BE2C (cell line): Measurements from ENCODE around the gene TP73.

Experiments
- DNase-seq: peaks from one replicate; pipeline ENCODE4 v3.0.0-alpha.2; 2020
- H3K27me3 ChIP-seq: fragments of 250-450 bp; sonication (Bioruptor Pico); 2 replicates; pipeline ENCODE4 v1.5.1; 2020; ENCODE audit warnings: mild to moderate bottlenecking
- H3K36me3 ChIP-seq: fragments of 250-450 bp; sonication (Bioruptor Pico); 2 replicates; pipeline ENCODE4 v1.5.1; 2020; ENCODE audit warnings: mild to moderate bottlenecking
- H3K4me1 ChIP-seq: fragments of 250-450 bp; sonication (Bioruptor Pico); 2 replicates; pipeline ENCODE4 v1.5.1; 2020
- H3K4me3 ChIP-seq: 2 replicates; pipeline ENCODE4 v1.5.1; 2011; ENCODE audit warnings: low read depth, low read length
- H3K9me3 ChIP-seq: fragments of 250-450 bp; sonication (Bioruptor Pico); 2 replicates; pipeline ENCODE4 v1.5.1; 2020
- TF ChIP-seq, protein P1 (sequence below): IDR thresholded peaks from 2 replicates; pipeline ENCODE4 v1.5.1; 2012; ENCODE audit warnings: mild to moderate bottlenecking, low read depth, low read length

TP73 gene

DNA sequence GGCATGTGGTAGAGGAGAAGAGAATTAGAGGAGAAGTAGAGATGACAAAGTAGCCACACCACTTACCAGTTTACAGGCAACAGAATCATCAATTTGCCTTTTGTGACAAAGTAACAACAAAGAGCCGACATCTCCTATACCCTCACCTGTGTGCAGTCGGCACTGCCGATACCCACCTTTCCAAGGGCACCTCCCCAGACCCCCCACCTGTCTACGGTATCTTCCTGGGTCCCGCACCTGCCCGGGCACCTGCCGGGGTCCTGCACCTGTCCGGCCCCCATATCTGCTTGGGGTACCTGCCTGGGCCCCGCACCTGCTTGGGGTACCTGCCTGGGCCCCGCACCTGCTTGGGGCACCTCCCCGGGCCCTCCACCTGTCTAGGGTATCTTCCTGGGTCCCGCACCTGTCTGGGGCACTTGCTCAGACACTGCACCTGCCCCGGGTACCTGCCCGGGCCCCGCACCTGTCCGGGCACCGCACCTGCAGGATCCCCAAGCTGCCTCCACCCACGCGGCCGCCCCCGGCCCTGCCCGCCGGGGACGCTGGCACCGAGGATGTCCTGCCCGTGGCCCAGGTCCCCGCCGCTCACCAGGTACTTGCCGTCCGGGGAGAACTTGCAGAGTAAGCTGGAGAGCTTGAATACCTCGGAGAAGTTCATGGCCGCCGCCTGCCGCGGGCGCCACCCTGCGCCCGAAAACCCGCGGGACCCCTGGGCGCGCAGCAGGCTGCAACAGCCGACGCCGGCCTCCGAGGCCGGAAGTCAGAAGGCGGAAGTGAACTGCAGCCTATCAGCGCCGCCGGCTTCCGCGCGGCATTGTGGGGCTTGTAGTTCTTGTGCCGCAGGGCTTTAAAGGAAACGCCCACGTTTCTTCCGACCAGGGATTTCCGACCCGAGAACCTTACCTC lies 2.7 kb upstream of the TP73 start, which contains the start of gene WRAP73:
WRAP73 (minus strand) TSS at position 762 of the 906 bp plus-strand sequence; CDS start at position 658, 104 bp downstream.
- Histone ChIP-seq H3K9me3 (no peaks in the 10 kb centered on the region), H3K4me3 (peak within 1 kb of the TSS; percentile 69), H3K36me3 (no peaks in the 10 kb centered on the region), H3K27me3 (0 out of 2 replicates have a peak, but pooled peaks cover 3% of the 10 kb centered on the region), H3K4me1 (no peaks in the 10 kb centered on the region)
- peak; percentile 82 for DNase-seq
- TF ChIP-seq, protein P1, sequence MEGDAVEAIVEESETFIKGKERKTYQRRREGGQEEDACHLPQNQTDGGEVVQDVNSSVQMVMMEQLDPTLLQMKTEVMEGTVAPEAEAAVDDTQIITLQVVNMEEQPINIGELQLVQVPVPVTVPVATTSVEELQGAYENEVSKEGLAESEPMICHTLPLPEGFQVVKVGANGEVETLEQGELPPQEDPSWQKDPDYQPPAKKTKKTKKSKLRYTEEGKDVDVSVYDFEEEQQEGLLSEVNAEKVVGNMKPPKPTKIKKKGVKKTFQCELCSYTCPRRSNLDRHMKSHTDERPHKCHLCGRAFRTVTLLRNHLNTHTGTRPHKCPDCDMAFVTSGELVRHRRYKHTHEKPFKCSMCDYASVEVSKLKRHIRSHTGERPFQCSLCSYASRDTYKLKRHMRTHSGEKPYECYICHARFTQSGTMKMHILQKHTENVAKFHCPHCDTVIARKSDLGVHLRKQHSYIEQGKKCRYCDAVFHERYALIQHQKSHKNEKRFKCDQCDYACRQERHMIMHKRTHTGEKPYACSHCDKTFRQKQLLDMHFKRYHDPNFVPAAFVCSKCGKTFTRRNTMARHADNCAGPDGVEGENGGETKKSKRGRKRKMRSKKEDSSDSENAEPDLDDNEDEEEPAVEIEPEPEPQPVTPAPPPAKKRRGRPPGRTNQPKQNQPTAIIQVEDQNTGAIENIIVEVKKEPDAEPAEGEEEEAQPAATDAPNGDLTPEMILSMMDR = no peak

DNA sequence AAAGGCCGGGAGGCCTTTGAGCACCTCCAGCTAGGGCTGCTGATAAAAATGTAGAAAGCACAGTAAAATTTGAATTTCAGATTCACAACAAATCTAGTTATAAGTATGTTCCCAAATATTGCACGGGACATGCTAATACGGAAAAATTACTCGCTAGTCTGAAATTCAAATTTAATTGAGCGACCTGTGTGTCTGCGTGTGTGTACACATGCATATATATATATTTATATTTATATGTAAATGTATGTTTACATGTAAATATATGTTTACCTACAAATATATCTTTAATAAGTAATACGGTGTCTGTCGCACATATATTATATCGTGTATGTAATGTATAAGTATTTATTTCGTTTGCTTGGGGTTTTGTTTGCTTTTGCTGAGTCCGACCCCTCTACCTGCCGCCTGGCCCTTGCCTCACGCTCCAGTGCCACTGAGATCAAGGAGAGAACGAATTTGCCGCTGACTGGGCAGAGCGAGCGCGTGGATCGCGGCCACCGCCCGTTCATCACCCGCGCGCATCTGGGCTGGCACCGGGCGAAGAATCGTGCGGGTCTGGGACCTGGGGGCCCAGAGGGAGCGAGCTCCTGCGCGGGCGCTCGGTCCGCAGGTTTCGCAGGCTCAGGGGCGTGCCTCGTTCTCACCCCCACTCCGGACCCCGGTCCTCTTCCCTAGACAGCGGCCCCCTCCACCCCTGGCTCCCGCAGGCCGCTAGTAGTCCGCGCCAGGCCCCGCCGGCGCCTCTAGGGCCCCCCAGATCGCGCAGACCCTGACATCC lies 1.9 kb upstream of the TP73 start:
- Histone ChIP-seq H3K9me3 (no peaks in the 10 kb centered on the region), H3K36me3 (no peaks in the 10 kb centered on the region), H3K4me1 (no peaks in the 10 kb centered on the region), H3K27me3 (0 out of 2 replicates have a peak, but pooled peaks cover 3% of the 10 kb centered on the region), H3K4me3 (no peak overlapping the region)
- DNase-seq = no peak
- TF ChIP-seq, protein P1 = no peak

DNA sequence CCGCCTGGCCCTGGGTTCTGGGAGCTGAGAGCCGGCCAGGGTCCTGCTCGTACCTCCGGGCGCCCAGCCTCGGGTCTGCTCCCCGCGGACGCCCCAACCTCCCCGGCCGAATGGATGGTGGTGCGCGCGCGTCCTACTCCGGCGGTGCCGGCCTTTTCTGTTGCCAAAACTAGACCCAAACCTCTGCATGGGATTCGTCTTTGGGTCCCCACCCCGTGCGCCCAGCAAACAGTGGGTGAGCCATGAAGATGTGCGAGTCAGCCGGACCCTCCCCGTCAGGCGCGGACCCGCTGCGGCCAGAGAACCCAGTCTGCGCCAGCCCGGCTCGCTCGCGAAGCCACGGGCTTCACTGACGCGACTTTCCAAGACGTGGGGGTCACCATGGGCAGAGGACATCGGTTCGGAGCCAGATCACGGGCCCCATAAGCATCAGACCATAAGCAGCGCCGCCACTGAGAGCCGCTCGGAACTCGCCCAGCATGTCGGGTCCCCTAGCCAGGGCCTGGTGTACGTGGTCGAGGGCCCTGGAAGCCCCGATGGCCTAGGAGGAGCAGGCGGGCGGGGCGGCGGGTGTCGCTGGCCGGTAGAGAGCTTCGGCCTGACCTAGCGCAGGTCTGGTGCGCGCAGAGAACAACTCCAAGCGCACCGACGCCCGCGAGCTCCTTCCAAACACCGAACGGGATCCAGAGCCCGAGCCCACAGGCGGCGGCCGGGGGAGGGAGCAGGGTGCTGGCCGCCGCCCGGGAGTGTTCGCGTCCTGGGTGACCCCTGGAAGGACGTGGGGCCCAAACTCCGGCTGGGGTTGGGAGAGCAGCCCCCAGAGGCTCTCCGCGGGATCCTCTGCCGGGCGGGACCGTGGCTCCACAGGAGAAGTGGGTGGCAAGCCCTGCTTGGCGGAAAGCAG lies 1.0 kb upstream of the TP73 start:
- Histone ChIP-seq H3K9me3 (no peaks in the 10 kb centered on the region), H3K4me3 (peak overlapping the region; percentile 24; the same call in 1 of the 2 replicates), H3K27me3 (0 out of 2 replicates have a peak, but pooled peaks cover 3% of the 10 kb centered on the region), H3K36me3 (no peaks in the 10 kb centered on the region), H3K4me1 (no peaks in the 10 kb centered on the region)
- DNase-seq = no peak
- TF ChIP-seq, protein P1 = no peak

DNA sequence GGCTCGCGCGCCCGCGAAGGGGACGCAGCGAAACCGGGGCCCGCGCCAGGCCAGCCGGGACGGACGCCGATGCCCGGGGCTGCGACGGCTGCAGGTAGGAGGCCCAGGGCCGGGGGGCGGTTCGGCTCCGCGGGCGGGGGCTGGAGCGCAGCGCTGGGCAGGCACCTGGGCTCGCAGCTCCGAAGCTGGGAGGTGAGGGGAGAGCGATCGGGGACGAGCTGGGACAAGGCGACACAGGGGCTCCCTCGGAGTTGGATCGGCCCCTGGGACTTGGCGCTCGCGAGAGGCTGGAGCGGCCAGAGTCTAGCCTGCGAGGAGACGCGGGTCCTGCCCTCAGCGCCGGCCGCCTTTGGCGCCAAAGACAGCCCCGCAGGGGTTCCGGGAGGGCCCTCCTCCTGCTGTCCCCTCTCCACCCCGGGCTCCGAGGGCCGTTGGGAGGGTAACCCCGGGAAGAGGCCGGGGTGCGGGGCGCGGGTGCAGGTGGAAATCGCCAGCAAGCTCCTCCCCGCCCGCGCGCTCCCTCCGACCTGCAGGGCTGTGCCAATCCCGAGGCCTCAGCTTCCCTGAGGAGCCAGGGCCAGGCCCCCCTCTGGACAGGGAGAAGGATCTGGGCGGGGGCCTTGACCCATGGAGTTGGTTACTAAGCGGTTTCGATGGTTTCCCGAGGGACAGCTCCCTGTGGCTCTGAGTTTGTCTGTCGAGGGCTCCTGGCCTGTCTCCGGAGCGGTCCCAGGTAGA lies 401 bp downstream of the TP73 start:
- TF ChIP-seq, protein P1 = no peak
- Histone ChIP-seq H3K4me3 (peak overlapping the region; percentile 51), H3K27me3 (0 out of 2 replicates have a peak, but pooled peaks cover 3% of the 10 kb centered on the region), H3K36me3 (no peaks in the 10 kb centered on the region), H3K9me3 (no peaks in the 10 kb centered on the region), H3K4me1 (0 out of 2 replicates have a peak, but pooled peaks cover under 1% of the 10 kb centered on the region)
- peak; percentile 29 for DNase-seq

DNA sequence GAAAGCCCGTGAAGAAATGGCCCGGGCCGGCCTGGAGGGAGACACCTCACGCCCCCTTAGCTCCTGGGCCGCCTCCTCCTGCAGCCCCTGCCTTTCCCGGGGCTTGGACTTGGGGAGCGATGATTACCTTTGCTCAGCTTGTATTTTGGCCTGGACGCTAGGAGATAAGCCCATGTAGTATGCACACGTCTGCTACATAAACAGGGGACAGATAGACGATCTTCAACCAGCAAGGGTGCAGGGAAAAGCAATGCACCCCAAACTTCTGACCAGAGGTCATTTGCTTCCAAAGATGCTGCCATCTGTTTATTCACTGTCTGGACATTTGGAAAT lies 936 bp downstream of the TP73 start:
- H3K9me3 ChIP-seq = no peaks in the 10 kb centered on the region
- H3K27me3 ChIP-seq = 0 out of 2 replicates have a peak, but pooled peaks cover 3% of the 10 kb centered on the region
- DNase-seq = no peak
- H3K4me3 ChIP-seq = peak overlapping the region; percentile 51
- H3K36me3 ChIP-seq = no peaks in the 10 kb centered on the region
- peaks cover 3% of the 10 kb centered on the region; the same call in 1 of the 2 replicates for H3K4me1 ChIP-seq
- TF ChIP-seq, protein P1 = no peak
